GM12864 (cell line): Measurements from ENCODE around the gene ARSJ.

ENCODE experiments used
- DNase-seq: peaks from one replicate; pipeline ENCODE4 v3.0.0-alpha.2; 2011; ENCODE audit warnings: low read depth
- H3K4me3 ChIP-seq: 2 replicates; pipeline ENCODE4 v1.5.1; 2011; ENCODE audit warnings: mild to moderate bottlenecking, low read depth, low read length, control low read depth
- CTCF ChIP-seq: IDR thresholded peaks from 2 replicates; pipeline ENCODE4 v1.5.1; 2011; ENCODE audit warnings: low read depth, mild to moderate bottlenecking, moderate library complexity, low read length, control low read depth, inconsistent platforms; ENCODE audit errors: missing control alignments

Gene ARSJ

GRCh38 chr4:113882668-113883067 is 96.8 kb downstream of the ARSJ start:
- no peak for DNase-seq
- TF ChIP-seq CTCF, result no peak
- no peak overlapping the region for H3K4me3 ChIP-seq

- H3K4me3 ChIP-seq, result no peak overlapping the region
- no peak for TF ChIP-seq CTCF
- DNase-seq, result no peak
These were observed 98.2 kb downstream of the ARSJ start for GRCh38 chr4:113881256-113881655.

GRCh38 chr4:113880240-113881028 is 99.0 kb downstream of the ARSJ start:
- no peak for TF ChIP-seq CTCF
- no peak for DNase-seq
- no peak overlapping the region for H3K4me3 ChIP-seq

- no peak overlapping the region for H3K4me3 ChIP-seq
- no peak for DNase-seq
- peak; percentile 27 for TF ChIP-seq CTCF
These were observed 100.8 kb downstream of the ARSJ start for GRCh38 chr4:113878668-113879067.

GRCh38 chr4:113874480-113874879 is 105.0 kb downstream of the ARSJ start:
- TF ChIP-seq CTCF, result no peak
- H3K4me3 ChIP-seq, result no peak overlapping the region
- no peak for DNase-seq

GRCh38 chr4:113873508-113873907 is 105.9 kb downstream of the ARSJ start:
- TF ChIP-seq CTCF, result no peak
- no peak overlapping the region for H3K4me3 ChIP-seq
- DNase-seq, result no peak
